NB4 (cell line): ENCODE results near the gene TTC21B.

Experiments
- MYC ChIP-seq: IDR thresholded peaks from 2 replicates; pipeline ENCODE4 v1.6.1; 2011; ENCODE audit warnings: low read depth, low read length
- POLR2A ChIP-seq: IDR thresholded peaks from 2 replicates; pipeline ENCODE4 v1.6.1; 2011; ENCODE audit warnings: mild to moderate bottlenecking; ENCODE audit not compliant: insufficient read length; ENCODE audit errors: extremely low read depth
- TF ChIP-seq, protein P1 (sequence below): IDR thresholded peaks from one replicate; pipeline ENCODE4 v1.5.1; 2012; ENCODE audit warnings: low read depth, low read length
- TF ChIP-seq, protein P2 (sequence below): IDR thresholded peaks from 2 replicates; pipeline ENCODE4 v1.6.1; 2011; ENCODE audit warnings: low read depth, low read length

DNA sequence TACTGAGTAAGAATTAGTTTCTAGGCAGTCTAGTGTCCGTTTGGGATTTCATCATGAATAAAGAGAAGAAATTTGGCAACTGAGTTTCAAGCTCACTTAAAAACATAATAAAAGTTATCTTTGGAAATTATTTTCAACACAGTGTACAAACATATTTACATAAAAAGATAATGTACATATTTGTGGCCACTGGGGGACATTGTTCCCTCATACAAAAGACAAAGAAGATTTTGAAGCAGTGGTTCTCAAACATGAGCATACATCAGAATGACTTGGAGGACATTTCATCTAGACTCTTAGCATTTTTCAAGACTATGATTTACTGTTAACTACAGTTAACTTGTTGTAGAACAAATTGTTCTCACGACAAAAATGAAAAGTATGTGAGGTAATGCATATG, 15.7 kb upstream of the TTC21B start:
- TF ChIP-seq, protein P1, sequence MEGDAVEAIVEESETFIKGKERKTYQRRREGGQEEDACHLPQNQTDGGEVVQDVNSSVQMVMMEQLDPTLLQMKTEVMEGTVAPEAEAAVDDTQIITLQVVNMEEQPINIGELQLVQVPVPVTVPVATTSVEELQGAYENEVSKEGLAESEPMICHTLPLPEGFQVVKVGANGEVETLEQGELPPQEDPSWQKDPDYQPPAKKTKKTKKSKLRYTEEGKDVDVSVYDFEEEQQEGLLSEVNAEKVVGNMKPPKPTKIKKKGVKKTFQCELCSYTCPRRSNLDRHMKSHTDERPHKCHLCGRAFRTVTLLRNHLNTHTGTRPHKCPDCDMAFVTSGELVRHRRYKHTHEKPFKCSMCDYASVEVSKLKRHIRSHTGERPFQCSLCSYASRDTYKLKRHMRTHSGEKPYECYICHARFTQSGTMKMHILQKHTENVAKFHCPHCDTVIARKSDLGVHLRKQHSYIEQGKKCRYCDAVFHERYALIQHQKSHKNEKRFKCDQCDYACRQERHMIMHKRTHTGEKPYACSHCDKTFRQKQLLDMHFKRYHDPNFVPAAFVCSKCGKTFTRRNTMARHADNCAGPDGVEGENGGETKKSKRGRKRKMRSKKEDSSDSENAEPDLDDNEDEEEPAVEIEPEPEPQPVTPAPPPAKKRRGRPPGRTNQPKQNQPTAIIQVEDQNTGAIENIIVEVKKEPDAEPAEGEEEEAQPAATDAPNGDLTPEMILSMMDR: no peak
- TF ChIP-seq POLR2A: no peak
- TF ChIP-seq MYC: no peak
- TF ChIP-seq, protein P2, sequence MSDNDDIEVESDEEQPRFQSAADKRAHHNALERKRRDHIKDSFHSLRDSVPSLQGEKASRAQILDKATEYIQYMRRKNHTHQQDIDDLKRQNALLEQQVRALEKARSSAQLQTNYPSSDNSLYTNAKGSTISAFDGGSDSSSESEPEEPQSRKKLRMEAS: no peak
